Motor neuron (in vitro differentiated cells): Measurements from ENCODE around the gene FAM20C. TPM values are rescaled to one million over a fixed set of nuclear protein-coding genes. Genes with fewer than 3 reads are reported as not detected.
"Not testable (repeated sequence)": the region's sequence is repeated elsewhere in the genome, so short reads cannot be mapped to it uniquely, and the experiment has no call there.

Source experiments
- ATAC-seq, 8 experiments: fragments of 200-7000 bp; cut with Tn5 transposase; replicated peaks in 6 of 8; 2 replicates each; pipeline ENCODE4 v1.8.0; 2021; ENCODE audit warnings: mild to moderate bottlenecking in 8 of 8, moderate library complexity in 8 of 8
- H3K27ac ChIP-seq, 2 donors: fragments of 250-450 bp; sonication (Bioruptor Pico); 2 replicates each; pipeline ENCODE4 v1.9.0; 2021; ENCODE audit warnings: antibody characterized with exemption in 2 of 2, mild to moderate bottlenecking in 2 of 2, moderate library complexity in 1 of 2
- H3K4me1 ChIP-seq, 2 donors: fragments of 250-450 bp; sonication (Bioruptor Pico); replicated peaks in 1 of 2; 2 replicates each; pipeline ENCODE4 v1.6.1; 2021; ENCODE audit warnings: antibody characterized with exemption in 2 of 2, mild to moderate bottlenecking in 2 of 2, moderate library complexity in 1 of 2
- H3K4me3 ChIP-seq, 5 donors: fragments of 250-450 bp; sonication (Bioruptor Pico); 2 replicates each; pipeline ENCODE4 v1.9.0; 2021; ENCODE audit warnings: antibody characterized with exemption in 5 of 5, mild to moderate bottlenecking in 5 of 5, moderate library complexity in 4 of 5
- WGBS, 10 experiments: fragments of 450-650 bp; shearing (Covaris generic); methylation state at CpG; one replicate each; pipeline ENCODE4 v1.0.0; 2022; 5-methylcytosine and 5-hydroxymethylcytosine counted together
- in situ Hi-C, 9 experiments: fragments of 400-800 bp; cut with MboI; loops; one replicate each; pipeline ENCODE4 v1.15.0; 2021; ENCODE audit warnings: low sequenced_read_pairs in 9 of 9, low pct_unique_long_range_greater_than_20kb in 2 of 9; ENCODE audit not compliant: unreplicated experiment in 9 of 9
- total RNA-seq, 8 experiments: library from RNA; unstranded; fragments of 300-600 nt; gene quantifications; 2 replicates each; pipeline versions ENCODE4 v1.2.3 to v1.2.4, GENCODE V29; 2022

FAM20C gene
- total RNA-seq, 8 experiments from 2014 or later = 19.0 to 42.1 (median 22.9) TPM

GRCh38 chr7:171912-172515 lies 20.4 kb upstream of the FAM20C start:
- Histone ChIP-seq H3K4me1 (peaks cover 28 to 45% of the 10 kb centered on the region in 2 donors), H3K27ac (no peak overlapping the region), H3K4me3 (no peak overlapping the region)
- 34 to 100% (median 91%) methylated on average over 1 to 9 of the region's 16 CpGs; no CpG with 5 or more reads in 7 of the 10 experiments for WGBS, 10 experiments
- ATAC-seq = no peak
- in situ Hi-C loops = no loop called here

- peak in 6 of 8 experiments; percentile 20 to 49 (median 37) for ATAC-seq
- 40% methylated on average over 2 of the region's 29 CpGs; no CpG with 5 or more reads in 9 of the 10 experiments for WGBS, 10 experiments
- no peak overlapping the region for H3K27ac ChIP-seq
- no peak overlapping the region for H3K4me3 ChIP-seq
- H3K4me1 ChIP-seq = peaks cover 21 to 43% of the 10 kb centered on the region in 2 donors
- in situ Hi-C loops = no loop called here
Measured at GRCh38 chr7:173209-173918, 19.0 kb upstream of the FAM20C start.

DNA sequence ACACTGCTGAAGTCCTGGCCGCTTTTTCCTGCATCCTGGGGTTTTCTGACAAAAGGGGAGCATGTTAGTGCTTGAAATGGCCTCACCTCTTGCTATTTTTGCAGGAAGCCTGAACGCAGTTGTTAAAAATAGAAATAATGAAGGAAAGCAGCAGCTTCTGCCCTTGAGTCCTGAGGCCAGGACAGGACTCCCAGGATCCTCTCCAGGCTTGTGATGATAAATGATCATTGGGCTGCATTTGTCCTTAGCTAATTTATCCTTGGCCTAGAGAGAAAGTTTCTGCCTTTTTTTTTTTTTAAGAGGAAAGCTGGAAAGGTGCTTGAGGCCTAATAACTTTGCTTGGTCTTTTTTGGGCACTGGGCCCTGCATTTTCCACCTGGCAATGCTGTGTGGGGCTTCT lies 17.7 kb upstream of the FAM20C start:
- in situ Hi-C loops = no loop called here
- H3K4me1 ChIP-seq = peaks cover 19 to 31% of the 10 kb centered on the region in 2 donors
- ATAC-seq = peak in 1 of 8 experiments; percentile 27
- no peak overlapping the region for H3K27ac ChIP-seq
- WGBS, 10 experiments = 17 to 100% (median 86%) methylated on average over 1 of the region's 2 CpGs; no CpG with 5 or more reads in 3 of the 10 experiments
- H3K4me3 ChIP-seq = no peak overlapping the region

GRCh38 chr7:175955-176354 lies 16.4 kb upstream of the FAM20C start:
- in situ Hi-C loops = no loop called here
- Histone ChIP-seq H3K27ac (no peak overlapping the region), H3K4me1 (peaks cover 19 to 23% of the 10 kb centered on the region in 2 donors), H3K4me3 (no peak overlapping the region)
- WGBS, 10 experiments = 75 to 100% (median 89%) methylated on average over 2 to 6 of the region's 11 CpGs; no CpG with 5 or more reads in 6 of the 10 experiments
- no peak for ATAC-seq

GRCh38 chr7:176381-176780 lies 16.0 kb upstream of the FAM20C start:
- ATAC-seq = no peak
- WGBS, 10 experiments = 50 to 83% (median 69%) methylated on average over 1 to 7 of the region's 9 CpGs; no CpG with 5 or more reads in 4 of the 10 experiments
- H3K27ac ChIP-seq = no peak overlapping the region
- in situ Hi-C loops = no loop called here
- no peak overlapping the region for H3K4me3 ChIP-seq
- H3K4me1 ChIP-seq = peaks cover 19 to 23% of the 10 kb centered on the region in 2 donors

GRCh38 chr7:176786-177459 lies 15.4 kb upstream of the FAM20C start:
- ATAC-seq = peak in 4 of 8 experiments; percentile 14 to 59 (median 51)
- H3K4me1 ChIP-seq = peaks cover 19 to 21% of the 10 kb centered on the region in 2 donors
- in situ Hi-C loops = no loop called here
- WGBS, 10 experiments = 20 to 100% (median 60%) methylated on average over 1 to 5 of the region's 21 CpGs; no CpG with 5 or more reads in 4 of the 10 experiments
- no peak overlapping the region for H3K27ac ChIP-seq
- no peak overlapping the region for H3K4me3 ChIP-seq

DNA sequence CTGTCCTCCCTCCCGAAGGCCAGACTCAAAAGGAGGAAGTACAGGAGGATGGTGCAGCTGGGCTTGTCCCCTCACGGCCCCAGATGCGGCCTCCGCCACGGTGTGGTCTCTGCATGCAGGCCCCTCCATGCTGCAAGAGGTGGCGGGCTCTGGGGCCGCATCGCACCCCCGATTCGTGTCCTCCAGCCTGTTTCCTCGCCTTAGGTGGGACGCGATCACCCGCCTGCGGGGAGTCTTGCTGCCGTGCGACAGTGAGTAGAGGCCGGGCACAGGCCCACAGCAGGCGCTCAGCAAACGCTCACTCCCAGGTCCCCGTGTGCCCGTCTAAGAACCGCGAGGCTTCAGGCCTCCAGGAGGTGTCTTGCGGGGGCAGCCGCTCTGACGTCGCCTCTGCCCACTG lies 13.9 kb upstream of the FAM20C start:
- WGBS, 10 experiments = 20 to 100% (median 80%) methylated on average over 1 to 6 of the region's 28 CpGs; no CpG with 5 or more reads in 5 of the 10 experiments
- in situ Hi-C loops = no loop called here
- Histone ChIP-seq H3K27ac (no peak overlapping the region), H3K4me3 (no peak overlapping the region), H3K4me1 (peaks cover 15 to 20% of the 10 kb centered on the region in 2 donors)
- ATAC-seq = no peak

DNA sequence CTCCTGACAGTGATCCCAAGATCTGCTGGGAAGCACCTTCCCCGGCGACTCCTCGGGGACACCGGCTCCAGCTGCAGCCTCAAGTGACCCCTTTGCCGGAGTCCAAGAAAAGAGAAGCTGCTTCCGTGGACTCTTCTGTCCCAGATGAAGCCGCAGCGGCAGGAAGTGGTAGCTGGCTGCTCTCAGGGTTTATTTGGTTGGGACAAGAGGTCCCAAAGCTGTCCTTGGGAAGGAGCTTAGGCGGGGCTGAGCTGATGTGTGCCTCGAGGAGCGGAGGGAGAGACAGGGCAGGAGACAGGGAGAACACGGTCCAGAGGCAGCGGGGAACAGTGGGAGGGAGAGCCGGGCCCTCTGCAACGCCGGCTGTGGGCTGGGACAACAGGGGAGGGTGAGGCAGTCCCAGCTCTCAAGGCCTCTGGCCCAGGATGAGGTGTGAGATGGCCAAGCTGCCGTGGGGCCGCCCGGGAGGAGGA lies 13.1 kb upstream of the FAM20C start:
- H3K4me3 ChIP-seq = no peak overlapping the region
- H3K4me1 ChIP-seq = peaks cover 15 to 19% of the 10 kb centered on the region in 2 donors
- no peak for ATAC-seq
- in situ Hi-C loops = no loop called here
- 60 to 97% (median 75%) methylated on average over 2 to 8 of the region's 19 CpGs; no CpG with 5 or more reads in 7 of the 10 experiments for WGBS, 10 experiments
- no peak overlapping the region for H3K27ac ChIP-seq

- Histone ChIP-seq H3K27ac (no peak overlapping the region), H3K4me3 (no peak overlapping the region), H3K4me1 (peaks cover 10 to 11% of the 10 kb centered on the region in 2 donors)
- ATAC-seq = no peak
- 60 to 100% (median 83%) methylated on average over 1 to 4 of the region's 22 CpGs; no CpG with 5 or more reads in 4 of the 10 experiments for WGBS, 10 experiments
- in situ Hi-C loops = no loop called here
Measured at GRCh38 chr7:179948-180694, 12.2 kb upstream of the FAM20C start.

DNA sequence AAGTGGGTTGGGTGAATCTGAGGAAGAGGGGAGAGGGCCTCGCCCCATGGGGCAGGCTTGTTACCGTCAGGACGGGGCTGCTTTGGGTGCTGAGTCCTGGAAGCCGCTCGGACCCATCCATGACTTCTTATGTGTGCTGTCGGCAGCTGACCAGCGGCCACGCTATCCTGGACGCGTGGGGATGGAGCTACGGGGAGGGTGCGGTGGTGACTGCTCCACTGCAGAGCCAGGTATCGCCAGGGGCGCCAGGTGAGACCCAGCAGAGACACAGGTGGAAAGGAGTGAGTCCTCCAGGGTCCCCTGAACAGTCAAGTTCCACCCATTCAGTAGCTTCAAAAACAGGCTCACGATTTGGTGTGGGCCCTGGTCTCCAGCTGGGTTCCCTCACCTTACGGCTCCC lies 10.6 kb upstream of the FAM20C start:
- Histone ChIP-seq H3K27ac (no peak overlapping the region), H3K4me3 (no peak overlapping the region), H3K4me1 (peaks cover 8 to 11% of the 10 kb centered on the region in 2 donors)
- ATAC-seq = no peak
- WGBS, 10 experiments = 40 to 97% (median 87%) methylated on average over 1 to 9 of the region's 16 CpGs; no CpG with 5 or more reads in 7 of the 10 experiments
- in situ Hi-C loops = no loop called here

GRCh38 chr7:182502-182901 lies 9.9 kb upstream of the FAM20C start:
- H3K4me1 ChIP-seq = peaks cover 8 to 11% of the 10 kb centered on the region in 2 donors
- in situ Hi-C loops, H3K27ac ChIP-seq, H3K4me3 ChIP-seq: not testable (repeated sequence)
- ATAC-seq = peak in 1 of 8 experiments; percentile 56
- WGBS, 10 experiments = 0 to 20% methylated on average over 1 of the region's 11 CpGs; no CpG with 5 or more reads in 8 of the 10 experiments

GRCh38 chr7:183496-184292 lies 8.7 kb upstream of the FAM20C start:
- Histone ChIP-seq H3K4me3 (no peak overlapping the region), H3K4me1 (peaks cover 14 to 21% of the 10 kb centered on the region in 2 donors), H3K27ac (no peak overlapping the region)
- ATAC-seq = peak in 5 of 8 experiments; percentile 31 to 70 (median 52)
- 60 to 100% (median 82%) methylated on average over 1 to 11 of the region's 30 CpGs for WGBS, 10 experiments
- in situ Hi-C loops = no loop called here
